Right lung (tissue), 5 donors: ENCODE measurements around the gene FOXF1. TPM values are rescaled to one million over a fixed set of nuclear protein-coding genes. Genes with fewer than 3 reads are reported as not detected.

Experiments
- DNase-seq, 2 donors: peaks; one replicate each; pipeline ENCODE4 v3.0.0-alpha.2; 2013
- polyA plus RNA-seq, 5 donors: library from polyadenylated mRNA; unstranded; fragments of 120-200 nt; gene quantifications; one replicate each; pipeline versions ENCODE4 v1.2.1 to v1.2.3, GENCODE V29; 2013; ENCODE audit warnings: inconsistent platforms in 1 of 5, low replicate concordance in 1 of 5; ENCODE audit not compliant: insufficient read length in 5 of 5, insufficient read depth in 1 of 5

Gene FOXF1
- polyA plus RNA-seq, 5 donors = 35.6 to 47.5 (median 40.8) TPM

- DNase-seq = no peak
These were observed 6.5 kb upstream of the FOXF1 start for GRCh38 chr16:86503830-86504229.

GRCh38 chr16:86504315-86505184 lies 5.8 kb upstream of the FOXF1 start:
- no peak for DNase-seq

GRCh38 chr16:86505185-86505898 lies 5.0 kb upstream of the FOXF1 start:
- DNase-seq = no peak

DNA sequence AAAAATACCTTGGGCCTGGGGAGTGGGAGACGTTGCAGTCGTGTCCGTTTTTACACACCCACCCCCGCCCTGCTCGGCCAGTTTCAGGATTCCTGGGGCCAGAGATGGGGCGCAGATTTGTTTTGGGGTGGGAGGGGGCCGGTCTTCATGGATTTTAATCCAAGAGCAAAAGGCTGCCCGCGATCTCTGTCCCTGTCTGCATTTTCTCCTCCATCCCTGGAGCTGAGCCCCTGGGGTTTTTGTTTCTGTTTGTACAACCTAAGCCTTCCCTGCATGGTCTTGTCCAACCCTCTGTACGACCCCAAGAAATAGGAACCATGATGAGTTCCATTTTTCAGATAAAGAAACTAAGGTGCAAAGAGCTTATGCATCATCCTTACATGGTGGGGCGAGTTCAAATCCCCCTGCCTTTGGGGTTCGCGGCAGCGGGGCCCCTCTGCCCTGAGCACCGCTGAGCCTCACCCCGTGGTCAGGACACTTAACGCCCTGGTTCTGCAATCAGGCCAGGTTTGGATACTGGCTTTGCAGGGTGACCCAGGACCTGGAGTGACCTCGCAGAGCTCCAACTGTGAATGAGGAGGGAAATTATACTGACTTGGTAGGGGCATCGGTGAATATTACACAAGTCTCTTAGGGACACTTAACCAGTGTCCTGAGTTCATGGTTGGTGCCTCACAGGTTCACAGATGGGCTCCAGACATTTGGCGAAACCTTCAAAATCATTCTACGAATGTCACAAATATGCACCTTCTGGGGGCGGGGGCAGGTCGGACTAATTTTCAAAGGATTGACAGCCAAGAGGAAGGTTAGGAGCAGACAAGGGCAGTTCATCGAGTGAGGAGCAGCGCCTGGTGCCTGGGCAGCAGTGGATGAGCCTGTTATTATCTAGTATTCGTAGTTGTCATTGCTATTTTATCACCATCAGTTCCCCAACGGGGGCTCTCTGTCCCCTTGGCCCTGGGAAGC lies 4.1 kb upstream of the FOXF1 start:
- DNase-seq = no peak

- no peak for DNase-seq
These were observed 2.9 kb upstream of the FOXF1 start for GRCh38 chr16:86507173-86508027.

DNA sequence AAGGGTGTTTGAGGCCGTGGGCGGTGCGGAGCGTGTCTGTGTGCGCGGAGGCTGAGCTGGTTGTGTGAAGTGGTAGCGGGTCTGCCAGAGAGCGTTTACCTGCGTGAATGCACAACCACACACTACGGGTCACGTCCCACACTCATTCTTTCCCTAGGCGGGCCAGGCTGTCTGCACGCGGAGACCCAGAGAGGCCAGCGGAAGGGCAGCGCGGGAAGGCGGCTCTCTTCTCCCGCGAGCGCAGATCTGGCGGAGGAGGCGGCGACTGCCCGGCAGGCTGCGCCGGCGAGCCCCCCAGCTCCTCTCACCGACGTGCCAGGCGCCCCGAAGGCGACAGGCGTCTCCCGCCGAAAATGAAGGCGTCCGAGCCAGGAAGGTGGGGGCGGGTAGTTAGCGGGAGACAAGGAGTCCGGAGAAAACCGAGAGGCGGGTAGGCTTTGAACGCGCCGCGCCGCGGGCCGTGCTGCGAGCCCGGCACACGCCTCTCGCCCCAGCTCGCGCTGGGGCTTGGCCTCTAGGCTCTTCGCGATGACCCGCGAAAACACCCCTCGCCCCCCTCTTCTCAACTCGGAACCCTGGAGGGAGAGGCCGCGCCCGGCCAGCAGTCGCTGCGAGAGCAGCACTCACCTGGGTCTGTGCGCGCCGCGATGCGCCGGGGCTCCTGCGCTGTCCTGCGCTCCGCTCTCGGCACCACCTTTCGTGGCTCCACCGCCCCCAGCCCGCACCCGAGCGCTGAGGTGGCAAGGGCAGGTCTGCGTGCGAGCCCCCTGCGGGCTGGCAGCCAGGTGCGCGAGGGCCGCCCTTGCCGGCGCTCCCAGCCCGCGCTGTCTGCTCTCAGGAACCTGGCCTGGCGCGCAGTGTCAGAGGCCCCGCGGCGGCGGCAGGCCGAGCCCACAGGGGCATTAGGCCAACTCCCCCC lies 2.0 kb upstream of the FOXF1 start:
- no peak for DNase-seq

DNA sequence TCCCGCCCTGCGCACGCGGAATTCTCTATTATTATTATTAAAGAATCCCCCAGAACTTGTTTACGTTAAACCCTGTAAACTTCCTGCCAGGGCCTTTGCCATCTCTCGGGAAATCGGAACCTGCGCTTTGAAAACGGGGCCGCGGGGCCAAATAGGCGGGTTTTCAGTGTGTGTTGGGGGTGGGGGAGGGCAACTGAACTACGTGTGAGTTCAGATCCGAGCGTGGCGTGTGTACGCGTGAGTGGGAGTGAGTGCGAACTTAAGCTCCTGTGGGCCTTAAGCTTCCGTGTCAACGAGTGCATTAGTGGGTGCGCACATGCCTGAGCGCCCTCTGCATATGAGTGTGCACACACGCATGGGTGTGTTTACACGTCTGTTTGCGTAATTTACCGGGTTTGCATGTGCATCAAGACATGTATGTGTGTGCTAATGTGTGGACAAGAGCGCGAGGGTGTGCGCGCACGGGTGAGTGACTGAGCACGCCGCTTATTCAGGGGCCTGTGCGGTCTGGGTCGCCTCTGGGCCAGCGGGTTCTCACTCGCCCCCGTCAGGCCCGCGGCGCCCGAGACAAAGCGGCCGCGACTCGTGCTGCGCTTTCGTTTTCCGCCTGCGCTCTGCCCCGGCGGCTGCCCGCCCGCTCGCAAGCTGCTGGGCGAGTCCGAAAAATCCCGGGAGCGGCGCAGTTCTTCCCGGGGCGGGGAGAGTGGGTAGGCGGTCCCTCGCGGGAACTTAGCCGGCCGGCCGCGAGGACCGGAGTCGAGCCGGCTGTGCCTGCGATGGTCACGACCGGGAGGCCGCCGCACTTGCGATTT lies 1.2 kb upstream of the FOXF1 start:
- DNase-seq = peak in 1 of 2 donors; percentile 74

- DNase-seq = peak; percentile 92 to 93
These were observed 415 bp upstream of the FOXF1 start for GRCh38 chr16:86509759-86510464.

DNA sequence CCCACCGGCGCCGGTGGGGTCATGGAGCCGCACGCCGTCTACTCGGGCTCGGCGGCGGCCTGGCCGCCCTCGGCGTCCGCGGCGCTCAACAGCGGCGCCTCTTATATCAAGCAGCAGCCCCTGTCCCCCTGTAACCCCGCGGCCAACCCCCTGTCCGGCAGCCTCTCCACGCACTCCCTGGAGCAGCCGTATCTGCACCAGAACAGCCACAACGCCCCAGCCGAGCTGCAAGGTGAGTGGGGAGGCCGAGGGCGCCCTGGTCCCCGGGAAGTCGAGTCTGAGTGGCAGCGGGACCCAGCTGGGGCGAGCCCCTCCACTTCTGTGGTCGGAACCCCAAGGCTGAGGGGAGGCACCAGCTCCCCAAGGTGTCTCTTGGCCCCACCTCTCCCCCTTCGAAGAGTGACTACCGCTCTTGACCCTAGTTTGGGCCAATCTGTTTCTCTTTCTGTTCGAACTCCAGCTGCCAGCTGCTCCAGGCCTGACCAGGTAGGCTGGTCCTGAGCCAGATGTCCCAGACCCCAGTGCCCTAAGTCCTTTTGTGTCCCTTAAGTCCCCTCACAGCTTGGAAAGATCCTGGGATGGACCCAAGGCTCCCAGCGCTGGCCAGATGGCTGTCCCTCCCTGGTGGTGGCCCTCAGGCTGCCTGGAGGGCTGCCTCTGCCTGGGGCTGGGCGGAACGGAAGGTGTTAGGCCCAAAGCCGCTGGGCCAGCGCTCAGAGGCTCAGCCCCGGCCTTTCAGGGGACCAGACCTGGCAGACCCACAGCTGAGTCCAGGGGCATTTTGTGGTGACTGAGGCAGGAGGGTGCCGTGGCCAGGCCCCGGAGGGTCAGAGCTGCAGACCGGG lies 1.2 kb downstream of the FOXF1 start:
- DNase-seq = no peak

GRCh38 chr16:86512301-86512859 lies 2.1 kb downstream of the FOXF1 start:
- DNase-seq = no peak

GRCh38 chr16:86512860-86513470 lies 2.6 kb downstream of the FOXF1 start:
- no peak for DNase-seq

- DNase-seq = no peak
These were observed 3.3 kb downstream of the FOXF1 start for GRCh38 chr16:86513471-86514277.

GRCh38 chr16:86514481-86515376 lies 4.4 kb downstream of the FOXF1 start:
- no peak for DNase-seq

- DNase-seq = no peak
These were observed 5.1 kb downstream of the FOXF1 start for GRCh38 chr16:86515413-86515776.
